Esophagus (tissue), 2 donors: Measurements from ENCODE around the gene SCUBE1. TPM values are rescaled to one million over a fixed set of nuclear protein-coding genes. Genes with fewer than 3 reads are reported as not detected.
A peak's percentile ranks its signal among the peaks of the same experiment; 100 is the strongest.

Experiments used
- H3K27ac ChIP-seq, 2 donors: one replicate each; pipeline ENCODE4 v1.5.1; 2013; ENCODE audit warnings: low read depth in 2 of 2, mild to moderate bottlenecking in 2 of 2, inconsistent platforms in 1 of 2, low read length in 1 of 2, moderate library complexity in 1 of 2
- H3K27me3 ChIP-seq, 2 donors: one replicate each; pipeline ENCODE4 v1.6.1; 2013; ENCODE audit warnings: low read length in 2 of 2, control low read depth in 1 of 2, mild to moderate bottlenecking in 1 of 2; ENCODE audit not compliant: insufficient read depth in 2 of 2, control insufficient read depth in 1 of 2
- H3K36me3 ChIP-seq, 2 donors: one replicate each; pipeline ENCODE4 v1.6.1; 2013; ENCODE audit warnings: low read length in 1 of 2; ENCODE audit not compliant: control insufficient read depth in 2 of 2, insufficient read depth in 2 of 2
- H3K4me1 ChIP-seq, 2 donors: one replicate each; pipeline ENCODE4 v1.6.1; 2013; ENCODE audit warnings: low read length in 1 of 2; ENCODE audit not compliant: control insufficient read depth in 2 of 2, insufficient read depth in 2 of 2
- H3K4me3 ChIP-seq, 2 donors: one replicate each; pipeline ENCODE4 v1.5.1; 2013; ENCODE audit warnings: low read length in 2 of 2, mild to moderate bottlenecking in 2 of 2, low read depth in 1 of 2, moderate library complexity in 1 of 2
- H3K9me3 ChIP-seq, 2 donors: one replicate each; pipeline ENCODE4 v1.6.1; 2013; ENCODE audit warnings: mild to moderate bottlenecking in 2 of 2, low read depth in 1 of 2, low read length in 1 of 2, moderate library complexity in 1 of 2; ENCODE audit not compliant: control insufficient read depth in 2 of 2, insufficient read depth in 1 of 2
- WGBS, 2 donors: extraction: QIAGEN DNeasy Blood & Tissue Kit; methylation state at CpG; one replicate each; pipeline ENCODE4 v1.1.7; 2013; 5-methylcytosine and 5-hydroxymethylcytosine counted together
- polyA plus RNA-seq, 2 donors: library from polyadenylated mRNA; stranded (reverse); fragments of 200-250 nt; gene quantifications; one replicate each; pipeline ENCODE4 v1.2.3, GENCODE V29; 2013
- donor health status: healthy with polysubstance abuse.
- donor health status: Bipolar disorder and iron deficiency.

The SCUBE1 gene
- polyA plus RNA-seq, 2 donors, result 2.2 to 2.4 TPM

- H3K4me1 ChIP-seq, result peaks cover 6 to 32% of the 10 kb centered on the region in 2 donors
- H3K4me3 ChIP-seq, result no peak overlapping the region
- no peak overlapping the region for H3K27ac ChIP-seq
- 84 to 87% methylated on average over 19 of the region's 19 CpGs for WGBS, 2 donors
- H3K9me3 ChIP-seq, result no peaks in the 10 kb centered on the region
- H3K36me3 ChIP-seq, result peaks cover 7 to 55% of the 10 kb centered on the region in 2 donors
- H3K27me3 ChIP-seq, result no peaks in the 10 kb centered on the region
These were observed 176.1 kb downstream of the SCUBE1 start for GRCh38 chr22:43167001-43167589.

GRCh38 chr22:43166132-43166930, 176.8 kb downstream of the SCUBE1 start:
- H3K36me3 ChIP-seq, result peaks cover 6 to 50% of the 10 kb centered on the region in 2 donors
- WGBS, 2 donors, result 89 to 92% methylated on average over 23 of the region's 23 CpGs
- peaks cover 6 to 25% of the 10 kb centered on the region in 2 donors for H3K4me1 ChIP-seq
- no peak overlapping the region for H3K4me3 ChIP-seq
- no peaks in the 10 kb centered on the region for H3K27me3 ChIP-seq
- H3K27ac ChIP-seq, result no peak overlapping the region
- H3K9me3 ChIP-seq, result no peaks in the 10 kb centered on the region

- Histone ChIP-seq H3K4me3 (no peak overlapping the region), H3K27me3 (no peaks in the 10 kb centered on the region), H3K36me3 (peaks cover 4 to 42% of the 10 kb centered on the region in 2 donors), H3K27ac (peak overlapping the region; percentile 71 to 89), H3K4me1 (peaks cover 6 to 21% of the 10 kb centered on the region in 2 donors), H3K9me3 (no peaks in the 10 kb centered on the region)
- 35 to 44% methylated on average over 16 of the region's 16 CpGs for WGBS, 2 donors
These were observed 178.5 kb downstream of the SCUBE1 start for GRCh38 chr22:43164636-43165035.

GRCh38 chr22:43163241-43163795, 179.9 kb downstream of the SCUBE1 start:
- H3K27me3 ChIP-seq, result no peaks in the 10 kb centered on the region
- WGBS, 2 donors, result 58 to 67% methylated on average over 18 of the region's 18 CpGs
- H3K9me3 ChIP-seq, result no peaks in the 10 kb centered on the region
- H3K4me3 ChIP-seq, result no peak overlapping the region
- H3K4me1 ChIP-seq, result peaks cover 7 to 33% of the 10 kb centered on the region in 2 donors
- peak overlapping the region; percentile 71 to 89 for H3K27ac ChIP-seq
- peaks cover 4 to 39% of the 10 kb centered on the region in 2 donors for H3K36me3 ChIP-seq

- Histone ChIP-seq H3K4me1 (peaks cover 9 to 36% of the 10 kb centered on the region in 2 donors), H3K4me3 (no peak overlapping the region), H3K27me3 (no peaks in the 10 kb centered on the region), H3K9me3 (no peaks in the 10 kb centered on the region), H3K36me3 (peaks cover 4 to 33% of the 10 kb centered on the region in 2 donors), H3K27ac (peak overlapping the region in 1 of 2 donors; percentile 89)
- WGBS, 2 donors, result 93% methylated on average over 20 to 24 of the region's 24 CpGs
These were observed 180.6 kb downstream of the SCUBE1 start for GRCh38 chr22:43162412-43163150.

GRCh38 chr22:43160497-43161126, 182.6 kb downstream of the SCUBE1 start:
- WGBS, 2 donors, result 91% methylated on average over 8 of the region's 8 CpGs
- Histone ChIP-seq H3K27ac (peak overlapping the region in 1 of 2 donors; percentile 30), H3K36me3 (peaks cover 4 to 29% of the 10 kb centered on the region in 2 donors), H3K4me1 (peaks cover 9 to 48% of the 10 kb centered on the region in 2 donors), H3K9me3 (no peaks in the 10 kb centered on the region), H3K27me3 (no peaks in the 10 kb centered on the region), H3K4me3 (no peak overlapping the region)

GRCh38 chr22:43159484-43160178, 183.5 kb downstream of the SCUBE1 start:
- 43 to 55% methylated on average over 17 to 18 of the region's 18 CpGs for WGBS, 2 donors
- H3K4me3 ChIP-seq, result no peak overlapping the region
- H3K36me3 ChIP-seq, result peaks cover 4 to 29% of the 10 kb centered on the region in 2 donors
- no peaks in the 10 kb centered on the region for H3K27me3 ChIP-seq
- no peaks in the 10 kb centered on the region for H3K9me3 ChIP-seq
- H3K27ac ChIP-seq, result peak overlapping the region; percentile 34 to 63
- peaks cover 12 to 56% of the 10 kb centered on the region in 2 donors for H3K4me1 ChIP-seq

- Histone ChIP-seq H3K27ac (peak overlapping the region; percentile 34 to 63), H3K4me1 (peaks cover 12 to 56% of the 10 kb centered on the region in 2 donors)
- WGBS, 2 donors, result 77 to 81% methylated on average over 23 to 24 of the region's 24 CpGs
These were observed 184.2 kb downstream of the SCUBE1 start for GRCh38 chr22:43158778-43159483.

More at GRCh38 chr22:43158778-43159483, 184.2 kb downstream of the SCUBE1 start:
- peaks cover 4 to 29% of the 10 kb centered on the region in 2 donors for H3K36me3 ChIP-seq
- H3K9me3 ChIP-seq, result no peaks in the 10 kb centered on the region
- no peaks in the 10 kb centered on the region for H3K27me3 ChIP-seq
- no peak overlapping the region for H3K4me3 ChIP-seq
